Cardiac muscle cell (in vitro differentiated cells and primary cell): ENCODE results near the gene GLYR1. TPM values are rescaled to one million over a fixed set of nuclear protein-coding genes. Genes with fewer than 3 reads are reported as not detected.

Experiments used
- DNase-seq, 2 donors: peaks; one replicate each; pipeline versions ENCODE4 v3.0.0 to v3.0.0-alpha.2; 2010 to 2017; ENCODE audit warnings: low read depth in 1 of 2, low spot score in 1 of 2
- H3K27ac ChIP-seq: fragments of 200-600 bp; sonication (generic); 2 replicates; pipeline ENCODE4 v1.5.1; 2016
- H3K27me3 ChIP-seq: fragments of 200-600 bp; sonication (generic); 2 replicates; pipeline ENCODE4 v1.6.0; 2016; ENCODE audit warnings: control low read depth
- H3K36me3 ChIP-seq: fragments of 200-600 bp; sonication (generic); 2 replicates; pipeline ENCODE4 v1.5.1; 2016; ENCODE audit warnings: control low read depth
- H3K4me1 ChIP-seq: fragments of 200-600 bp; sonication (generic); 2 replicates; pipeline ENCODE4 v1.8.1; 2017; ENCODE audit warnings: low read depth, mild to moderate bottlenecking, mixed run types
- H3K4me3 ChIP-seq: fragments of 200-600 bp; sonication (generic); 2 replicates; pipeline ENCODE4 v1.5.1; 2016; ENCODE audit warnings: mild to moderate bottlenecking
- H3K9me3 ChIP-seq: fragments of 200-600 bp; sonication (generic); 2 replicates; pipeline ENCODE4 v1.5.1; 2017; ENCODE audit warnings: low read depth, mild to moderate bottlenecking, control low read depth
- polyA plus RNA-seq: library from polyadenylated mRNA; unstranded; fragments of >200 nt; fragmentation: Nextera tagmentation; extraction: Ambion mirVana; gene quantifications from 2 replicates; pipeline ENCODE4 v1.2.1, GENCODE V29; 2016
- total RNA-seq: library from RNA; depleted of rRNA; stranded (reverse); fragments of >200 nt; gene quantifications from 2 replicates; pipeline ENCODE4 v1.2.3, GENCODE V29; 2016
- TF ChIP-seq, protein P1 (sequence below): IDR thresholded peaks from 2 replicates; pipeline ENCODE4 v1.5.1; 2012; ENCODE audit warnings: low read depth, mild to moderate bottlenecking, low read length

GLYR1 gene
- total and polyA plus RNA-seq, 2 experiments from 2014 or later: 38.0 to 65.5 TPM

DNA sequence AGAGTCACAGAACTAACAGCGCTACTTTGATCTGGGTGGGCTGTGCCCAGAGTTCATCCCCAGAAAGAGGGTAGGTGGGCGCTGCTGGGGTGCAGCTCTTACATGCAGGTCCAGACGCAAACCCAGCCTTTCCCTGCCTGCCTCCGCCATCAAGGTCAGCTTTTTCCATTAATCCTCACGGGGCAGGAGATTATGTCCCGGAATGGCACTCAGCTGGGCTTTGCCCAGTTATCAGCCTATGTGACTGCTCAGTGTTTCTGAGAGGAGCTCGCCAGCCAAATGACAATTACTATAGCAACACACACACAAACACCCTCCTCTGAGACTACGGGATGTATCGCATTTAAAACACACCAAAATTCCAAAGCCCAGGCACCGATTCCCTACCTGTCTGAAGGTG is 20.1 kb downstream of the GLYR1 start:
- Histone ChIP-seq H3K9me3 (no peaks in the 10 kb centered on the region), H3K4me3 (no peak overlapping the region), H3K27me3 (no peaks in the 10 kb centered on the region), H3K36me3 (peaks cover 29% of the 10 kb centered on the region), H3K4me1 (peaks cover 33% of the 10 kb centered on the region), H3K27ac (no peak overlapping the region)
- DNase-seq: no peak
- TF ChIP-seq, protein P1, sequence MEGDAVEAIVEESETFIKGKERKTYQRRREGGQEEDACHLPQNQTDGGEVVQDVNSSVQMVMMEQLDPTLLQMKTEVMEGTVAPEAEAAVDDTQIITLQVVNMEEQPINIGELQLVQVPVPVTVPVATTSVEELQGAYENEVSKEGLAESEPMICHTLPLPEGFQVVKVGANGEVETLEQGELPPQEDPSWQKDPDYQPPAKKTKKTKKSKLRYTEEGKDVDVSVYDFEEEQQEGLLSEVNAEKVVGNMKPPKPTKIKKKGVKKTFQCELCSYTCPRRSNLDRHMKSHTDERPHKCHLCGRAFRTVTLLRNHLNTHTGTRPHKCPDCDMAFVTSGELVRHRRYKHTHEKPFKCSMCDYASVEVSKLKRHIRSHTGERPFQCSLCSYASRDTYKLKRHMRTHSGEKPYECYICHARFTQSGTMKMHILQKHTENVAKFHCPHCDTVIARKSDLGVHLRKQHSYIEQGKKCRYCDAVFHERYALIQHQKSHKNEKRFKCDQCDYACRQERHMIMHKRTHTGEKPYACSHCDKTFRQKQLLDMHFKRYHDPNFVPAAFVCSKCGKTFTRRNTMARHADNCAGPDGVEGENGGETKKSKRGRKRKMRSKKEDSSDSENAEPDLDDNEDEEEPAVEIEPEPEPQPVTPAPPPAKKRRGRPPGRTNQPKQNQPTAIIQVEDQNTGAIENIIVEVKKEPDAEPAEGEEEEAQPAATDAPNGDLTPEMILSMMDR: no peak

DNA sequence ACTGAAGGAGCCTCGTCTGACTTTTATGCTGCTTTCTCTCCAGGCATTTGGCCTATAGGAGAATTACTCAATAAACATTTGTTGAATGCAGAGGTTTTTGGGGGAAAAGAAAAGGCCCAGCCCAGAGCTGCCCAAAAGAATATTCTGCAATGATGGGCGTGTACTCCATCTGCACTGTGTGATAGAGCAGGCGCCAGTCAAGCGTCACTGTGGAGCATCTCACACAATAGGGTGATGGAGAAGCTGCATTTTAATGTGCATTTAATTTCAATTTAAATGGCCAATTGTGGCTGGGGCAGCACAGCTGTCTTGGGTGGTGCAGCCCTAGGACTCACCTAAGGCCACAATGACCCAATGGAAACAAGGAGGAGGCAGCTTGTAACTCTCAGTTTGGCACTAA is 20.6 kb downstream of the GLYR1 start:
- no peak overlapping the region for H3K4me3 ChIP-seq

DNA sequence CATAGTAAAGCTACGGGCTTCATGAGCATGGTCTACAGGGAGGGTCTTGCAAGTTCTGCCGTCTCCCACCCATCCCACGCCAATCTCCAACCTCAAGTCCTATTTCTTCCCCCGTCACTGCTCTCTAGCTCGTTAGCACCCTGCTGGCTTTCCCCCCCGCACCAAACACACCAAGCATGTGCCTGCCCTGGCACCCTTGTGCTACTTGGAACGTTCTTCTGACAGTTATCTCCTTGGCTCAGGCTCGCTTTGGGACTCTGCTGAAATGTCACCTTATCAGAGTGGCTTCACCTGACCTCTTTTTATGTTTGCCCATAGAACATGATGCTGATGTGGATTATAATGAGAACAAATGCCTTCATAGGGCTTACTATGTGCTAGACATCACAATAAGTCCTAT is 21.9 kb downstream of the GLYR1 start:
- no peak for DNase-seq
- Histone ChIP-seq H3K9me3 (no peaks in the 10 kb centered on the region), H3K27ac (peak overlapping the region; percentile 66), H3K27me3 (no peaks in the 10 kb centered on the region), H3K4me1 (peaks cover 17% of the 10 kb centered on the region), H3K36me3 (peaks cover 35% of the 10 kb centered on the region), H3K4me3 (no peak overlapping the region)
- TF ChIP-seq, protein P1: no peak

More for the DNA sequence above, 20.6 kb downstream of the GLYR1 start:
- Histone ChIP-seq H3K36me3 (peaks cover 29% of the 10 kb centered on the region), H3K27me3 (no peaks in the 10 kb centered on the region), H3K4me1 (peaks cover 28% of the 10 kb centered on the region), H3K9me3 (no peaks in the 10 kb centered on the region), H3K27ac (no peak overlapping the region)
- no peak for DNase-seq
- TF ChIP-seq, protein P1: no peak

DNA sequence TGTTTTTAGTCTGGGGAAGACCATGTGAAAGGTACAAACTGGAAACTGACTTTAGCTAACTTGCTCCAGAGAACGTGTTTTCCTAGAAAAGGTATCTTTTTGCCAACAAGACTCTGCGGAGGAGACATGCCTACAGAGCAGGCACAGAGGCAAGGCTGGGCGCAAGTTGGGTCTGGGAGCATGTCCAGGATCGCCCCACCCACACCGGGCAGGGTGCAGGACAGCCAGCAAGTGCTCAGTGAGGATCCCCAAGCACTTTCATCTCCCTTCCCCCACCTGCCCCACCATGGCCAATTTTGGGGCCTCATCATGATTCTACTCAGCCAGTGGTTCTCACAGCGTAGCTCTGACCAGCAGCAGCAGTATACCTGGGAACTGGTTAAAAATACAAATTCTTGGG is 26.4 kb downstream of the GLYR1 start:
- no peaks in the 10 kb centered on the region for H3K27me3 ChIP-seq
- TF ChIP-seq, protein P1: no peak
- H3K36me3 ChIP-seq: peaks cover 53% of the 10 kb centered on the region
- no peak overlapping the region for H3K4me3 ChIP-seq
- H3K27ac ChIP-seq: no peak overlapping the region
- peaks cover 6% of the 10 kb centered on the region for H3K4me1 ChIP-seq
- DNase-seq: no peak
- no peaks in the 10 kb centered on the region for H3K9me3 ChIP-seq

DNA sequence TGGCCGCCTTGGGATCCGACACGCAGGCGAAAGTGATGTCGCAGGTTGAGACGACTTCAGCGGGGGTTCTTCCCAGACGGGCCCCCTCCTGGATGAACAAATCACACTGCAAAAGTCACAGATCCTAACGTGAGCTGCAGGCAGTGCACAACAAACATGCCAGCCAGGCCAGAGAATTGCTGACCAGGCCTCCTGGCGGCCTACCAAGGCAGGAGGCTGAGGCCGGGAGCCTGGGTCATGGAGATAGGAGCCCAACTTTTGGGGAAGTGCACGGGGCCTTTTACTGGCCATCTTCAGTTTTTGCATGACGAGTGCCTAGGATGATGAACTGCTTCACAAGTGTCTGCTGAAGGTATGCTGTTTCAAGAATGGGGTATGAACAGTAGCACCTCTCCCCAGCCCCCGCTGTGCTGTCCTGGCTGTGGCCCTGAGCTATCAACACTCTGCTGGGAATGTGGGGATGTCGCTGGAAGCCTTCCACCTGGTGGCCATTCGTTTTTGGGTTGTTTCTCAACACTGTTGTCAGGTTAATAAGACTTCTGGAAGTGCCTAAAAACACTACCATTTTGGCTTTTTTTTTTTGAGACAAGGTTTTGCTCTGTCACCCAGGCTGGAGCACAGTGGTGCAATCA is 32.4 kb downstream of the GLYR1 start:
- Histone ChIP-seq H3K27ac (no peak overlapping the region), H3K9me3 (no peaks in the 10 kb centered on the region), H3K27me3 (no peaks in the 10 kb centered on the region), H3K4me1 (no peaks in the 10 kb centered on the region), H3K4me3 (no peak overlapping the region), H3K36me3 (peaks cover 50% of the 10 kb centered on the region)
- TF ChIP-seq, protein P1: peak; percentile 2
- DNase-seq: no peak

DNA sequence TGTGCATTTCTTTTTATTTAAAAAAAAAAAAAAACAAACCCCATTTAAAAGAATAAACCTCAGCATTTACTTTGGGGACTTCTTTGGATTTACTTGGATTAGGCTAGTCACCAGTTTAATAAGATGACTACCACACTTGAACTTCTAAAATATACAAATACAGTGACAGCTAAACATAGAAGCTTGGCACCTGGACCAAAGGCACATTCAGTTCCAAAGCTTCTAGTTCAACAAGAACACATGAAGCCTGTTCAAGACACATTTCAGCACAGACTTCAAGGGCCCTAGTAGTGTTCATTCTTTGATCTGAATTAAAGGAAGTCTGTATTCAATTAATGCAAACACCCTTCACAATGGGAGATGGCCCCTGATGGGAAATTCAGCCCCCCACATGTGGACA is 33.0 kb downstream of the GLYR1 start:
- H3K9me3 ChIP-seq: no peaks in the 10 kb centered on the region
- TF ChIP-seq, protein P1: no peak
- no peaks in the 10 kb centered on the region for H3K27me3 ChIP-seq
- H3K36me3 ChIP-seq: peaks cover 47% of the 10 kb centered on the region
- H3K4me3 ChIP-seq: no peak overlapping the region
- no peaks in the 10 kb centered on the region for H3K4me1 ChIP-seq
- no peak for DNase-seq
- no peak overlapping the region for H3K27ac ChIP-seq
